ENCODE data around the gene LPIN1. TPM values are rescaled to one million over a fixed set of nuclear protein-coding genes. Genes with fewer than 3 reads are reported as not detected.

Gene LPIN1
- total and polyA plus RNA-seq, 2 of the 13 experiments (the other 11 are each of a cell fraction or from before 2014, with no cell fraction given), result 9.7 to 19.4 TPM

GRCh38 chr2:11703700-11704099 is 42.7 kb upstream of the LPIN1 start:
- Histone ChIP-seq H3K4me1 (ENCODE audit: insufficient read depth, low read length) (peaks cover 37% of the 10 kb centered on the region), H3K9me3 (ENCODE audit: low read length) (no peaks in the 10 kb centered on the region), H3K27me3 (ENCODE audit: control insufficient read depth in 1 of 2, insufficient read depth in 2 of 2, low read length in 2 of 2) (peaks cover 4 to 14% of the 10 kb centered on the region in 2 experiments; a peak in 3 of 5 replicates), H3K4me2 (ENCODE audit: low read depth, low read length) (no peak overlapping the region), H3K36me3 (replicated peaks in 1 of 2; ENCODE audit: control insufficient read depth in 1 of 2, insufficient read depth in 2 of 2, low read length in 2 of 2) (no peaks in the 10 kb centered on the region), H3K27ac (ENCODE audit: extremely low read length, insufficient read depth, low read length) (no peak overlapping the region), H4K20me1 (ENCODE audit: insufficient read depth, low read length) (no peaks in the 10 kb centered on the region), H3K79me2 (ENCODE audit: insufficient read depth, low read length) (no peaks in the 10 kb centered on the region), H3K9ac (ENCODE audit: insufficient read depth, low read depth, low read length) (no peak overlapping the region), H3K4me3 (replicated peaks in 1 of 3; ENCODE audit: insufficient read depth in 1 of 3, low read depth in 2 of 3, low read length in 3 of 3) (no peak overlapping the region), H2AFZ (ENCODE audit: low read length) (no peak overlapping the region)
- WGBS (ENCODE audit: low lambda C conversion rate), result 35% methylated on average over 1 of the region's 1 CpG
- intact Hi-C loops (cut with micrococcal nuclease; ENCODE audit: unreplicated experiment), result no loop called here
- ATAC-seq (no peak), FAIRE-seq (no peak), DNase-seq (ENCODE audit: low spot score) (no peak)
- CTCF ChIA-PET (ENCODE audit: low intra/inter-chr PET ratio, low total read pairs), result no interaction called here
- in situ Hi-C loops (cut with HindIII; ENCODE audit: extremely low pct_ligation_motif_present, low pct_unique_long_range_greater_than_20kb), result no loop called here
- no TSS peak for BruUV-seq (replicated peaks)
- POLR2A ChIA-PET, result no interaction called here
- TF ChIP-seq GMEB2 (CRISPR knock-in tag; IDR thresholded peaks at IDR 0.05; ENCODE audit: low read depth) (no peak), ZNF710 (CRISPR knock-in tag; IDR thresholded peaks at IDR 0.05; ENCODE audit: borderline replicate concordance) (no peak), ZNF121 (CRISPR knock-in tag; IDR thresholded peaks at IDR 0.05) (no peak), ZNF282 (IDR thresholded peaks at IDR 0.05; ENCODE audit: partially characterized antibody) (no peak), CSRNP2 (CRISPR knock-in tag; conservative IDR thresholded peaks at IDR 0.05; ENCODE audit: low read depth) (no peak), PRDM4 (CRISPR knock-in tag; IDR thresholded peaks at IDR 0.05; ENCODE audit: borderline replicate concordance) (no peak), ZFP36 (IDR thresholded peaks at IDR 0.05; ENCODE audit: borderline replicate concordance, low read depth, low read length, partially characterized antibody) (no peak), ZNF547 (CRISPR knock-in tag; IDR thresholded peaks at IDR 0.05) (no peak), SYNCRIP (IDR thresholded peaks at IDR 0.05; ENCODE audit: insufficient read depth, low read depth, low read length) (no peak), ZNF362 (CRISPR knock-in tag; IDR thresholded peaks at IDR 0.05; ENCODE audit: borderline replicate concordance) (no peak)
